T-helper 1 cell treated with Interleukin-12 subunit alpha and Interleukin-12 subunit beta and Interleukin-4 antibody, amounts not matched to agents 30 μg/mL and 1 μg/mL, for 36 hours (primary cell): ENCODE results near the gene TEPSIN.

Experiments
- H3K27ac Mint-ChIP-seq: one replicate; pipeline ENCODE4 v1.8.0; 2021; ENCODE audit warnings: mild to moderate bottlenecking, mixed read lengths
- H3K27me3 Mint-ChIP-seq: one replicate; pipeline ENCODE4 v1.8.0; 2021; ENCODE audit warnings: low read depth, mixed read lengths
- H3K36me3 Mint-ChIP-seq: one replicate; pipeline ENCODE4 v1.8.0; 2021; ENCODE audit warnings: low read depth, mixed read lengths
- H3K4me1 Mint-ChIP-seq: one replicate; pipeline ENCODE4 v1.8.0; 2021; ENCODE audit warnings: low read depth, mixed read lengths
- H3K4me3 Mint-ChIP-seq: one replicate; pipeline ENCODE4 v1.8.0; 2021; ENCODE audit warnings: mild to moderate bottlenecking, moderate library complexity, mixed read lengths
- H3K9me3 Mint-ChIP-seq: one replicate; pipeline ENCODE4 v1.8.0; 2021; ENCODE audit warnings: mixed read lengths

The TEPSIN gene

GRCh38 chr17:81179220-81179619, 59.6 kb downstream of the TEPSIN start:
- H3K27me3 Mint-ChIP-seq = no peaks in the 10 kb centered on the region
- no peaks in the 10 kb centered on the region for H3K9me3 Mint-ChIP-seq
- H3K4me3 Mint-ChIP-seq = no peak overlapping the region
- H3K36me3 Mint-ChIP-seq = no peaks in the 10 kb centered on the region
- H3K27ac Mint-ChIP-seq = no peak overlapping the region
- no peaks in the 10 kb centered on the region for H3K4me1 Mint-ChIP-seq
